HG03442 (cell line): ENCODE data around the gene KLHL25.
"Not testable (repeated sequence)": the region's sequence is repeated elsewhere in the genome, so short reads cannot be mapped to it uniquely, and the experiment has no call there.

Source experiments
- ATAC-seq: cut with Tn5 transposase; IDR thresholded peaks from one replicate; pipeline ENCODE4 v1.9.1; 2021; ENCODE audit warnings: mild to moderate bottlenecking, moderate library complexity; ENCODE audit not compliant: unreplicated experiment

Gene KLHL25

GRCh38 chr15:85804481-85805170, 9.9 kb upstream of the KLHL25 start:
- ATAC-seq, result no peak

- not testable (repeated sequence) for ATAC-seq
These were observed 7.9 kb upstream of the KLHL25 start for GRCh38 chr15:85802617-85803016.

GRCh38 chr15:85800478-85801123, 5.9 kb upstream of the KLHL25 start:
- no peak for ATAC-seq

DNA sequence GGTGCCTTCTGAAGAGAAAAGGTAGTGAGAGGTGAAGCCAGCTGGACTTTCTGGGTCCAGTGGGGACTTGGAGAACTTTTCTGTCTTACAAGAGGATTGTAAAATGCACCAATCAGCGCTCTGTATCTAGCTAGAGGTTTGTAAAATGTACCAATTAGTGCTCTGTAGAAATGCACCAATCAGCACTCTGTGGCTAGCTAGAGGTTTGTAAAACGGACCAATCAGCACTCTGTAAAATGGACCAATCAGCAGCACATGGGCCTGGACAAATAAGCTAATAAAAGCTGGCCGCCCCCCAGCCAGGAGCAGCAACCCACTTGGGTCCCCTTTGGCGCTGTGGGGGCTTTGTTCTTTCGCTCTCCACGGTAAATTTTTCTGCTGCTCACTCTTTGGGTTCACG, 1.6 kb upstream of the KLHL25 start:
- ATAC-seq, result not testable (repeated sequence)

GRCh38 chr15:85795337-85796305, 896 bp upstream of the KLHL25 start:
- no peak for ATAC-seq

- ATAC-seq, result peak; percentile 33
These were observed 806 bp downstream of the KLHL25 start for GRCh38 chr15:85793641-85794597.

DNA sequence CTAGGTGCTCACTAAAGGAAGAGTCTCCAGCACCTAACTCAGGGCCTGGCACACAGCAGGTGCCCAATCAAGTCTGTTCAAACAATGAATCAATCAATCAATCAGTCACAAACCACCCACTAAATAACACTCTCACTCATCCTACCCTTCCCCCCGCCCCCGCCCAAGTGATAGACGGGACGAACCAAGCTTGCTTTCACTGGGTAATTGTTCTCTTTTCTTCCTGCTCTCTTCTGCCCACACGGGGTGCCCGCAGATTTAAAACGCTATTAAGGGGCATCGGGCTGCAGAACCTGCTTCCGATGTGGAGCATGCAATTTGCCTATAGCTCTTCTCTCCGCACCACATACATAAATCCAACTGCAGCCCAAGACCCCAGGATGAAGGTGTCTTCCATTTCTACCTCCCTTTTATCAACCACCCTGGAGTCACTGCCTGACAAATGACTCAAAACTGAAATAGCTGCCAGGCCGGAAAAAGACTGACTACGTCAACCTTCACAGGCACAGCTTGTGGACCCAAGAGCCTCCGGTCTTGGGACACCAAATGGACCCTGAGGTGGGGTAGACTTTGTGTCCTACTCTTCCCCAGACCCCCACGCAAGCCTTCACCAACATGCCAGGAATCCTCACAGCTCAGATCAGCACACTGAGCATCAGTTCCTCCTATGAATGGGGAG, 1.7 kb downstream of the KLHL25 start:
- no peak for ATAC-seq

- no peak for ATAC-seq
These were observed 2.5 kb downstream of the KLHL25 start for GRCh38 chr15:85792102-85792731.

DNA sequence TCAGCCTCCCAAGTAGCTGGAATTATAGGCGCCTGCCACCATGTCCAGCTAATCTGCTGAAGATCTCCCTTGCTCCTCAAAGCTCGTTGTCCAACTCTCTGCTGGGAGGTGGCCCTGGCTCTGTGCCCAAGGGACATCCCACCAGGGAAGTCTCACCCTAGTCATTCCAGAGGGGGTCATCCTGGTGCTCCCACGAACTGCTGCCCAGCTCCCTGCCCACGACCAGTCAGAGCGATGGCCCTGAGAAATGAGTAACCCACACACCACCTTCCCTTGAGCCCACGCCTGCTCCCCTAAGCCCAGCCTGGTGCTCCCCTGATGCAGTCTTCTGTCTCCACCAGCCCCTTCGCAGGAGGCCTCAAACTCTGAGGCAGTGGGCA, 5.2 kb downstream of the KLHL25 start:
- no peak for ATAC-seq

DNA sequence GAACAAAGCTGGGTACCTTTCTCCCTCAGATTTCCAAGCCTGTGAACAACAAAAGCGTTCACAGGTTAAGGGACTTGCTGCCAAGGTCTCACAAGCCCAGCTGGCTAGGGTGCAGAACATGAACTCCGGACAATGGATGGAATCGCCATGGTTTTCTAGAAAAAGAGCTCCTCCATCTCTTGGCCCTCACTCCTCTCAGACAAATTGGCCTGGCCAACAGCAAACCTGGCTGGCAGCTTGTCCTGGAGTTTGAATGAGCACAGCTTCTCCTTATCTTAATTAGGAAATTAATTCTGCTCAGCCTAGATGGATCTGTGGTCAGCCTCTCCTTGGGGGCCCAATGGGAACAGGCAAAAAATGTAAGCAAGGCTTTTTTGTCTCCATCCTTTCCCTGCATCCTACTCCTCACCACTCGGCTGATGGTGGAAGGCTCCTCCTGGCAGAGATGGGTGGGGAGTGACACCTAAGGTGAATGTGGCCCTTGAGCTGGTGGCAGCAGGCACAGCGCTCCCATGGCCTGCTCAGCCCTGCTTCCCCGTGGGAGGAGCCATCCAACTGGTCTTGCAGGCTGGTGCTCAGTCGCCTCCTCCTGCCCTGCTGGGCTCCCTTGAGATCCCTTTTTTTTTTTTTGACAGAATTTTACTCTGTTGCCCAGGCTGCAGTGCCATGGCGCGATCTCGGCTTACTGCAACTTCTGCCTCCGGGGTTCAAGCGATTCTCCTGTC, 5.8 kb downstream of the KLHL25 start:
- no peak for ATAC-seq

- ATAC-seq, result no peak
These were observed 8.0 kb downstream of the KLHL25 start for GRCh38 chr15:85786781-85787114.

GRCh38 chr15:85785887-85786780, 8.6 kb downstream of the KLHL25 start:
- ATAC-seq, result peak; percentile 16

DNA sequence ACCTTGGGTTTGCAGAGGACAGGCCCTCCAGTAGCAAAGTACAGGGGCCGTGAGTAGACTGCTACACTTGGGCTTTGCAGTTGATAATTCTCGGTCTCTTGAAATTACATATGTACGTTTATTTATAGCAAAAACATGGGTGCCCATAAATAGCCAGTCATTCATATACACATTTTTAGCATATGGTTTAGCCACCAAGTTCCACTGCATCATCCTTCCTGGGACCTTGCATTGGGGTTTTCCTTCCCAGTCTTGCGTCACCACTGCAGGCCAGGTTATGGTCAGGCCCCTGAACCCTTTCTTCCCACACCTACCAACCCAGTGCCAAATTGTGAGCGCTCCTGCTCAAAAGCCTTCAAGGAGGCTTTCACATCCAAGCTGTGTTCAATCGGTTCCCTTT, 12.7 kb downstream of the KLHL25 start:
- ATAC-seq, result no peak

DNA sequence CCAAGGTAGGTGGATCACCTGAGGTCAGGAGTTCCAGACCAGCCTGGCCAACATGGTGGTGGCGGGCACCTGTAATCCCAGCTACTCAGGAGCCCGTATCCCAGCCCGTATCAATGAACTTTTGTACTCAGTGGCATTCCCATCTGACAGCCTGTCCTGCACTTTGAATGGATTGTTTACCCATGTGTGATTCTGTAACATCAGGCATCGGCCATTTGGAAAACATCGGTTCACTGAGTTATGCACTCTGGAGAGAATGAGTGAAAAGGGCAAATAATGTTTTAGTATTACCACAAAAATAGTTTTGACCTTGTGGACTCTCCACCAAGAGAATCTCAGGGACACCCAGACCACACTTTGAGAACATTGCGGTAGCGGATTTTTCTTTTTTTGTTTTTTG, 13.6 kb downstream of the KLHL25 start:
- no peak for ATAC-seq

DNA sequence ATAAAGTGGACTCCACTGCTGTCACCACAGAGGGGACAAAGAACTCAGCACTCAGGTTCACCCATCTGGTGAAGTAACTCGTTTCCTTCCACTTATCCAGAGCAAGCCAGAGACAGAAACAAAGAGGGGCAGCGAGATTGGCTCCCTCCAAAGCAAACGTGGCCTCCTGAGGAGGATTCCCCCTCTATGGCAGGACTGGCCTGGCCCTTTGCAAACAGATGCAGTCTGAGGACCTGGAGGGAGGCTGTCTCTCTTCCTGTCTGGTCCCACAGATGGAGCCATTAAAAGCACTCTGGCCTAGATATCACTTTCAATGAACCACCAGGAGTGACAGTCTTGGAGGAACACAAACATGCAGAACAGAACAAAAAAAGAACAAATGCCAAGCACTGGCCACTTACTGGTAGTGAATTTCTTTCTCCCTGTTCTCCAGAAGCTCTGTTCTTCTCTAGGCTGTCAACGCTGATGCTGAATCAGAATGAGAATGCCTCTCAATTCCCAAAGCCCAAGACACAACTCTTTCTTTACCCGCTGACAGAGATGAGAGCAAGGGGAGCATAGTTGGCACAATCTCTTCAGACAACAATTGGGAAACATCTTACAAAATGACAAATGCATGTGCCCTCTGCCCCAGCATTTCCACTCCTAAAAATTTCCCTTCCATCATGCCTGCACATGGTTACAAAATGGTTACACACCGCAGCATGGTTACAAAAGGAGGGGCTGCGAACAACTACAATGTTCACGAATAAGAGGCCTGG, 14.3 kb downstream of the KLHL25 start:
- ATAC-seq, result no peak

GRCh38 chr15:85779249-85779648, 15.5 kb downstream of the KLHL25 start:
- no peak for ATAC-seq

DNA sequence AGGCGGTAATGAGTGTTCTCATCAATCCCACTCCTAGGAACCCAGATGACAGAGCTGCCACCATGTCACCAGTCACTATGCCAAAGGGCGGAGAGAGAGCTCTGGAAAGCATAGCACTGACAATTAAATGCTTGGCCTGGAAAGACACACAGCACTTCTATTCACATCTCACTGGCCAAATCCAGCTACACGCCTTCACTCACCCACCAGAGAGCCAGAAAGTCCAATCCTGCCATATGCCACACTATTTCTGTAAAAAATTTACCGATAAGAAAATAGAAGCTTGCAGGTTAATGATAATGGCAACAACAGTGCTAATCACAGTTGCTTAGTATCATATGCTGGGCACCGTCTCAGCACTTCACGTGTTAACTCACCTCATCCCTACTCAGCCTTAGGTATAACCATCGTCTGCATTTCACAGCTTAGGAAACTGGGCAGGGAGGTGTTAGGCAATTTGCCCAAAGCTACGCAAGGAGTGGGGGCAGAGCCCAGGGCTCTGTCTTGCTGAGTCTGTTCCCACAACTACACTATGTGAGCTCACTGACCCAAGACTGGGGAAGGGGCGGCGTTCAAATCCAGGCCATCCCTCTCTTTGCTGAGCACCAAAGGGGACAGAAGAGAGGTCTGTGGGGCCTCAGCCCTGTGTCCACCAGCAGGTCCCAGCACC, 16.5 kb downstream of the KLHL25 start:
- ATAC-seq, result no peak
